Measurements from ENCODE around the gene PACS2.

Gene PACS2

GRCh38 chr14:105412771-105413543 lies 98.4 kb downstream of the PACS2 start:
- no peak for DNase-seq

GRCh38 chr14:105413544-105413886 lies 99.0 kb downstream of the PACS2 start:
- DNase-seq: no peak

- peak in 1 of 2 experiments; percentile 36 for DNase-seq
Measured at GRCh38 chr14:105414456-105415371, 100.2 kb downstream of the PACS2 start.

GRCh38 chr14:105415481-105416428 lies 101.2 kb downstream of the PACS2 start:
- no peak for DNase-seq

GRCh38 chr14:105416671-105417070 lies 102.1 kb downstream of the PACS2 start:
- no peak for DNase-seq

GRCh38 chr14:105417690-105418121 lies 103.2 kb downstream of the PACS2 start:
- no peak for DNase-seq

GRCh38 chr14:105418269-105419194 lies 104.0 kb downstream of the PACS2 start:
- DNase-seq: no peak

GRCh38 chr14:105419195-105420091 lies 104.9 kb downstream of the PACS2 start, which contains the start of gene MTA1:
Gene MTA1 (plus strand): TSS chr14:105419827. CDS start chr14:105420036, 209 bp downstream.
- DNase-seq: peak in 1 of 2 experiments; percentile 9

- DNase-seq: no peak
Measured at GRCh38 chr14:105420101-105420973, 105.8 kb downstream of the PACS2 start.

- DNase-seq: no peak
Measured at GRCh38 chr14:105420974-105421674, 106.6 kb downstream of the PACS2 start.

- DNase-seq: no peak
Measured at GRCh38 chr14:105421723-105422615, 107.4 kb downstream of the PACS2 start.

GRCh38 chr14:105422695-105423487 lies 108.3 kb downstream of the PACS2 start:
- no peak for DNase-seq

- DNase-seq: no peak
Measured at GRCh38 chr14:105423488-105424195, 109.1 kb downstream of the PACS2 start.

- no peak for DNase-seq
Measured at GRCh38 chr14:105424861-105425260, 110.3 kb downstream of the PACS2 start.

- no peak for DNase-seq
Measured at GRCh38 chr14:105425823-105426247, 111.3 kb downstream of the PACS2 start.
